Prostate gland (tissue), 2 donors: ENCODE results near the gene CD300A.

Experiments
- CTCF ChIP-seq, 4 experiments: fragments of 200-600 bp in 2 of 4; fragments of 450-650 bp in 2 of 4; sonication (generic) in 2 of 4; IDR thresholded peaks; 1 replicate in 3 of 4; 2 replicates in 1 of 4; pipeline ENCODE4 v1.5.1; 2016 to 2019; ENCODE audit warnings: antibody characterized with exemption in 4 of 4, mild to moderate bottlenecking in 2 of 4, moderate library complexity in 2 of 4
- POLR2A ChIP-seq: fragments of 450-650 bp; IDR thresholded peaks from one replicate; pipeline ENCODE4 v1.6.1; 2016; ENCODE audit warnings: antibody characterized with exemption, mild to moderate bottlenecking
- POLR2AphosphoS5 ChIP-seq: sonication (generic); formaldehyde crosslinking; IDR thresholded peaks from one replicate; pipeline ENCODE4 v1.6.1; 2017; ENCODE audit warnings: antibody characterized with exemption

DNA sequence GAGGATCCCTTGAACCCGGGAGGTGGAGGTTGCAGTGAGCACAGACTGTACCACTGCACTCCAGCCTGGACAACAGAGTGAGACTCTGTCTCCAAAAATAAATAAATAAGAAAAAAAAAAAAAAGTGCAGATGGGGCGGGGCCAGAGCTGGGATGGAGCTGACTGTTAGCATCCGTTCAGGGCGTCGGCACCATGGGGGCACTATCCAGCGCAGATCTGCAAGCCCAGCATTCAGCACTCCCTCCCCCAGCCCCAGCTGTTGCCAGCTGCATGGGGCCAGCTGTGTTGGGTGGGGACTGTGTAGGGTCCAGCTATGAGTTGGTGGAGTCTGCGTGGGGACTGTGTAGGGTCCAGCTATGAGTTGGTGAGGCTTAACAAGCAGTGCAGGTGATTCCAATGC is 21.3 kb upstream of the CD300A start:
- TF ChIP-seq CTCF (IDR thresholded peaks at IDR 0.05): no peak
- no peak for TF ChIP-seq POLR2AphosphoS5
- no peak for TF ChIP-seq POLR2A
